Gastrocnemius medialis (tissue), 4 donors: ENCODE measurements around the gene MC2R. TPM values are rescaled to one million over a fixed set of nuclear protein-coding genes. Genes with fewer than 3 reads are reported as not detected.

Source experiments
- ATAC-seq, 2 donors: fragments of 150-250 bp; one replicate each; pipeline ENCODE4 v1.9.1; 2016
- DNase-seq, 2 donors: peaks; one replicate each; pipeline ENCODE4 v3.0.0-alpha.2; 2019
- H3K27ac ChIP-seq, 4 donors: fragments of 200-600 bp; sonication (generic); 1 replicate in 1 of 4; 2 replicates in 3 of 4; pipeline ENCODE4 v1.5.1; 2016 to 2018; ENCODE audit warnings: mild to moderate bottlenecking in 2 of 4, moderate library complexity in 1 of 4
- H3K27me3 ChIP-seq, 3 donors: fragments of 200-600 bp; sonication (generic) in 2 of 3; 1 replicate in 1 of 3; 2 replicates in 2 of 3; pipeline versions ENCODE4 v1.5.1 to v1.6.0; 2016 to 2019; ENCODE audit warnings: mild to moderate bottlenecking in 1 of 3, moderate library complexity in 1 of 3
- H3K36me3 ChIP-seq, 2 donors: fragments of 200-600 bp; sonication (generic) in 1 of 2; one replicate each; pipeline ENCODE4 v1.5.1; 2017 to 2018
- H3K4me1 ChIP-seq, 2 donors: fragments of 200-600 bp; sonication (generic) in 1 of 2; one replicate each; pipeline ENCODE4 v1.5.1; 2016 to 2017; ENCODE audit warnings: mild to moderate bottlenecking in 2 of 2
- H3K4me3 ChIP-seq, 4 donors: fragments of 200-600 bp; sonication (generic) in 3 of 4; 1 replicate in 1 of 4; 2 replicates in 3 of 4; pipeline ENCODE4 v1.5.1; 2016 to 2019; ENCODE audit warnings: mild to moderate bottlenecking in 2 of 4
- H3K9me3 ChIP-seq, 3 donors: fragments of 200-600 bp; sonication (generic) in 2 of 3; 1 replicate in 1 of 3; 2 replicates in 2 of 3; pipeline ENCODE4 v1.5.1; 2016 to 2019
- CTCF ChIP-seq, 5 experiments: fragments of 450-650 bp in 3 of 5; fragments of 200-600 bp in 2 of 5; sonication (generic) in 2 of 5; IDR thresholded peaks in 4 of 5; conservative IDR thresholded peaks in 1 of 5; 1 replicate in 4 of 5; 2 replicates in 1 of 5; pipeline ENCODE4 v1.5.1; 2016 to 2019; ENCODE audit warnings: antibody characterized with exemption in 5 of 5, mild to moderate bottlenecking in 3 of 5, moderate library complexity in 3 of 5
- POLR2A ChIP-seq, 2 donors: fragments of 450-650 bp; IDR thresholded peaks; one replicate each; pipeline ENCODE4 v1.6.1; 2017; ENCODE audit warnings: antibody characterized with exemption in 2 of 2, mild to moderate bottlenecking in 2 of 2, moderate library complexity in 2 of 2
- in situ Hi-C, 4 donors: fragments of 200-750 bp; cut with MboI; loops; one replicate each; pipeline versions ENCODE4 v1.15.0 to v1.8.0; 2017; ENCODE audit warnings: low sequenced_read_pairs in 4 of 4
- intact Hi-C: fragments of 100-400 bp; cut with DNase I; formaldehyde crosslinking; loops from one replicate; pipeline ENCODE4 v1.15.1; 2023; ENCODE audit warnings: low total_unique reads
- total RNA-seq, 4 donors: library from RNA; depleted of rRNA; stranded (reverse); fragments of >200 nt; gene quantifications; one replicate each; pipeline versions ENCODE4 v1.1.0 to v1.2.3, GENCODE V29; 2016

MC2R gene
- total RNA-seq, 4 donors from 2014 or later, result not detected

GRCh38 chr18:13877157-13877556, 38.2 kb downstream of the MC2R start:
- TF ChIP-seq CTCF (IDR thresholded peaks at IDR 0.05 in 4 of 5, conservative IDR thresholded peaks at IDR 0.05 in 1 of 5), result no peak
- no peak for TF ChIP-seq POLR2A (IDR thresholded peaks at IDR 0.05)
- intact Hi-C loops, result no loop called here
- Histone ChIP-seq H3K27me3 (peaks cover 0 to 2% (median 0%) of the 10 kb centered on the region in 3 donors), H3K36me3 (no peaks in the 10 kb centered on the region), H3K4me3 (no peak overlapping the region), H3K4me1 (no peaks in the 10 kb centered on the region), H3K9me3 (no peaks in the 10 kb centered on the region), H3K27ac (no peak overlapping the region)
- ATAC-seq (no peak), DNase-seq (no peak)
- in situ Hi-C loops, result no loop called here

GRCh38 chr18:13874558-13874957, 40.8 kb downstream of the MC2R start:
- Histone ChIP-seq H3K4me3 (no peak overlapping the region), H3K36me3 (no peaks in the 10 kb centered on the region), H3K4me1 (no peaks in the 10 kb centered on the region), H3K27ac (no peak overlapping the region), H3K27me3 (peaks cover 7 to 9% (median 8%) of the 10 kb centered on the region in 3 donors), H3K9me3 (no peaks in the 10 kb centered on the region)
- ATAC-seq, result no peak
- no peak for DNase-seq
- TF ChIP-seq POLR2A (IDR thresholded peaks at IDR 0.05) (no peak), CTCF (IDR thresholded peaks at IDR 0.05 in 4 of 5, conservative IDR thresholded peaks at IDR 0.05 in 1 of 5) (no peak)
- in situ Hi-C loops (loop anchor here in 1 of 4 donors (25.0 kb wide), 1 partner anchor 88 kb away; no protein-coding TSS in a partner anchor), intact Hi-C loops (no loop called here)

- Histone ChIP-seq H3K27me3 (peaks cover 8 to 25% (median 15%) of the 10 kb centered on the region in 3 donors), H3K36me3 (no peaks in the 10 kb centered on the region), H3K9me3 (no peaks in the 10 kb centered on the region), H3K4me3 (no peak overlapping the region), H3K4me1 (no peaks in the 10 kb centered on the region), H3K27ac (no peak overlapping the region)
- no peak for ATAC-seq
- in situ Hi-C loops, result loop anchor here in 1 of 4 donors (25.0 kb wide), 1 partner anchor 89 kb away; no protein-coding TSS in a partner anchor
- intact Hi-C loops, result no loop called here
- no peak for DNase-seq
- no peak for TF ChIP-seq POLR2A (IDR thresholded peaks at IDR 0.05)
- TF ChIP-seq CTCF (IDR thresholded peaks at IDR 0.05 in 4 of 5, conservative IDR thresholded peaks at IDR 0.05 in 1 of 5), result no peak
These were observed 42.4 kb downstream of the MC2R start for GRCh38 chr18:13872932-13873331.

GRCh38 chr18:13872373-13872772, 43.0 kb downstream of the MC2R start:
- no peak overlapping the region for H3K4me3 ChIP-seq
- H3K27me3 ChIP-seq, result peaks cover 8 to 29% (median 15%) of the 10 kb centered on the region in 3 donors
- no peaks in the 10 kb centered on the region for H3K9me3 ChIP-seq
- no peak for TF ChIP-seq POLR2A (IDR thresholded peaks at IDR 0.05)
- no peak for TF ChIP-seq CTCF (IDR thresholded peaks at IDR 0.05 in 4 of 5, conservative IDR thresholded peaks at IDR 0.05 in 1 of 5)
- DNase-seq (no peak), ATAC-seq (no peak)
- no peak overlapping the region for H3K27ac ChIP-seq
- intact Hi-C loops (no loop called here), in situ Hi-C loops (loop anchor here in 1 of 4 donors (25.0 kb wide), 1 partner anchor 90 kb away; no protein-coding TSS in a partner anchor)
- H3K4me1 ChIP-seq, result no peaks in the 10 kb centered on the region
- H3K36me3 ChIP-seq, result no peaks in the 10 kb centered on the region

- Histone ChIP-seq H3K27me3 (peaks cover 10 to 29% (median 15%) of the 10 kb centered on the region in 3 donors), H3K4me3 (no peak overlapping the region), H3K4me1 (no peaks in the 10 kb centered on the region), H3K27ac (no peak overlapping the region), H3K9me3 (no peaks in the 10 kb centered on the region), H3K36me3 (no peaks in the 10 kb centered on the region)
- intact Hi-C loops (no loop called here), in situ Hi-C loops (loop anchor here in 1 of 4 donors (25.0 kb wide), 1 partner anchor 91 kb away; no protein-coding TSS in a partner anchor)
- DNase-seq (no peak), ATAC-seq (no peak)
- TF ChIP-seq CTCF (IDR thresholded peaks at IDR 0.05 in 4 of 5, conservative IDR thresholded peaks at IDR 0.05 in 1 of 5) (no peak), POLR2A (IDR thresholded peaks at IDR 0.05) (no peak)
These were observed 43.6 kb downstream of the MC2R start for GRCh38 chr18:13871701-13872100.
